Measurements from ENCODE around the gene DRAM2. TPM values are rescaled to one million over a fixed set of nuclear protein-coding genes. Genes with fewer than 3 reads are reported as not detected.

The DRAM2 gene
- total RNA-seq, 1 experiment from 2014 or later, result 34.4 TPM

- Histone ChIP-seq H3K27ac (ENCODE audit: insufficient read length, low read depth, low read length) (no peak overlapping the region), H4K5ac (ENCODE audit: insufficient read length, low read depth, low read length) (no peak overlapping the region), H3K18ac (ENCODE audit: insufficient read length, low read depth, low read length) (no peak overlapping the region), H2BK20ac (ENCODE audit: low read depth, low read length, poor library complexity, severe bottlenecking) (no peak overlapping the region), H3K79me2 (ENCODE audit: insufficient read depth, low read length) (no peaks in the 10 kb centered on the region; the same call in 1 of the 2 replicates), H3K9ac (ENCODE audit: extremely low read depth, insufficient read length, low read length) (no peak overlapping the region), H3K23ac (ENCODE audit: insufficient read length, low read depth, low read length) (no peak overlapping the region), H2AK5ac (ENCODE audit: insufficient read length, low read length) (no peak overlapping the region), H4K91ac (ENCODE audit: insufficient read length, low read depth, low read length) (no peak overlapping the region), H4K20me1 (ENCODE audit: control insufficient read depth, insufficient read depth, insufficient read length) (no peaks in the 10 kb centered on the region), H3K9me3 (ENCODE audit: control insufficient read depth, low read depth, low read length) (peaks cover 18% of the 10 kb centered on the region), H3K27me3 (ENCODE audit: insufficient read depth, low read length) (no peaks in the 10 kb centered on the region), H4K8ac (replicated peaks; ENCODE audit: insufficient read length, low read depth, low read length) (no peak overlapping the region), H3K56ac (ENCODE audit: insufficient read length, low read depth, low read length) (no peak overlapping the region), H3K23me2 (ENCODE audit: insufficient read length, low read depth, low read length, poor library complexity, severe bottlenecking) (no peaks in the 10 kb centered on the region), H2BK15ac (ENCODE audit: low read depth, low read length) (no peak overlapping the region), H3T11ph (ENCODE audit: low read length) (no peak overlapping the region), H2BK5ac (ENCODE audit: insufficient read length, low read length) (no peak overlapping the region), H3K4me1 (ENCODE audit: insufficient read depth, low read length) (no peaks in the 10 kb centered on the region), H3K4ac (ENCODE audit: low read depth, low read length) (no peak overlapping the region), H3K79me1 (ENCODE audit: insufficient read depth, low read depth, low read length, poor library complexity, severe bottlenecking) (no peaks in the 10 kb centered on the region), H3K4me2 (ENCODE audit: insufficient read depth, insufficient read length, low read length) (no peak overlapping the region), H3K14ac (ENCODE audit: insufficient read depth, low read length) (no peak overlapping the region), H2AFZ (ENCODE audit: low read length) (no peak overlapping the region), H2BK120ac (ENCODE audit: low read depth, low read length, poor library complexity, severe bottlenecking) (no peak overlapping the region), H2BK12ac (ENCODE audit: insufficient read length, low read depth, low read length) (no peak overlapping the region)
- no peak for DNase-seq
- Mint-ChIP-seq H3K27ac (no peak overlapping the region; a peak in 1 of 7 replicates), H3K27me3 (ENCODE audit: low read depth) (peaks cover 2% of the 10 kb centered on the region; the same call in 1 of the 2 replicates), H3K4me1 (no peaks in the 10 kb centered on the region), H3K36me3 (ENCODE audit: insufficient read depth in 1 of 3, low read depth in 3 of 3) (peaks cover 18 to 45% (median 24%) of the 10 kb centered on the region in 3 experiments; a peak in 6 of 7 replicates), H3K9me3 (peaks cover 66 to 74% of the 10 kb centered on the region in 2 experiments), H3K4me3 (no peak overlapping the region)
- no CpG with 5 or more reads among the region's 5 CpGs for WGBS (ENCODE audit: extremely low coverage, insufficient read length, low lambda C conversion rate)
- no peak for TF ChIP-seq CTCF (conservative IDR thresholded peaks at IDR 0.05)
Measured at GRCh38 chr1:111101854-111102642, 37.8 kb downstream of the DRAM2 start.

Data from H9 (cell line).